ENCODE measurements around the gene DISC1. TPM values are rescaled to one million over a fixed set of nuclear protein-coding genes. Genes with fewer than 3 reads are reported as not detected.

DISC1 gene
- total RNA-seq, 1 experiment from 2014 or later = 13.5 TPM

GRCh38 chr1:231842441-231842840, 215.9 kb downstream of the DISC1 start:
- Histone ChIP-seq H3K4me1 (peaks cover 54% of the 10 kb centered on the region), H3K27me3 (replicated peaks; ENCODE audit: control insufficient read depth, insufficient read depth, low read length) (no peaks in the 10 kb centered on the region), H3K36me3 (ENCODE audit: control insufficient read depth, insufficient read depth, low read length) (no peaks in the 10 kb centered on the region), H3K9me3 (no peaks in the 10 kb centered on the region), H3K4me3 (ENCODE audit: low read depth, low read length) (no peak overlapping the region)
- DNase-seq = no peak
- ChIA-PET CTCF (no interaction called here), POLR2A (no interaction called here)
- TF ChIP-seq CTCF (IDR thresholded peaks at IDR 0.05; ENCODE audit: insufficient read depth in 1 of 2, low read depth in 1 of 2, low read length in 1 of 2, severe bottlenecking in 1 of 2, unreplicated experiment in 1 of 2) = no peak
- Mint-ChIP-seq H3K36me3 (ENCODE audit: insufficient read depth, unreplicated experiment) (peaks cover 6% of the 10 kb centered on the region), H3K27me3 (ENCODE audit: insufficient read depth, unreplicated experiment) (no peaks in the 10 kb centered on the region), H3K27ac (ENCODE audit: unreplicated experiment) (no peak overlapping the region), H3K9me3 (ENCODE audit: unreplicated experiment) (no peaks in the 10 kb centered on the region), H3K4me1 (ENCODE audit: low read depth, unreplicated experiment) (peaks cover 27% of the 10 kb centered on the region), H3K4me3 (ENCODE audit: unreplicated experiment) (no peak overlapping the region)
- intact Hi-C loops (cut with micrococcal nuclease; ENCODE audit: unreplicated experiment) = no loop called here
- no TSS peak for BruUV-seq (replicated peaks)

GRCh38 chr1:231844986-231845502, 218.5 kb downstream of the DISC1 start:
- ChIA-PET CTCF (interaction anchor here (0.7 kb wide), 1 partner anchor 53 kb away, joined by 3 read pairs; no protein-coding TSS in a partner anchor), POLR2A (no interaction called here)
- DNase-seq = no peak
- Histone ChIP-seq H3K4me1 (peaks cover 28% of the 10 kb centered on the region), H3K9me3 (no peaks in the 10 kb centered on the region), H3K4me3 (ENCODE audit: low read depth, low read length) (no peak overlapping the region), H3K27me3 (replicated peaks; ENCODE audit: control insufficient read depth, insufficient read depth, low read length) (no peaks in the 10 kb centered on the region), H3K36me3 (ENCODE audit: control insufficient read depth, insufficient read depth, low read length) (no peaks in the 10 kb centered on the region)
- no TSS peak for BruUV-seq (replicated peaks)
- Mint-ChIP-seq H3K36me3 (ENCODE audit: insufficient read depth, unreplicated experiment) (peaks cover 6% of the 10 kb centered on the region), H3K4me3 (ENCODE audit: unreplicated experiment) (no peak overlapping the region), H3K27me3 (ENCODE audit: insufficient read depth, unreplicated experiment) (no peaks in the 10 kb centered on the region), H3K9me3 (ENCODE audit: unreplicated experiment) (no peaks in the 10 kb centered on the region), H3K27ac (ENCODE audit: unreplicated experiment) (no peak overlapping the region), H3K4me1 (ENCODE audit: low read depth, unreplicated experiment) (peaks cover 16% of the 10 kb centered on the region)
- intact Hi-C loops (cut with micrococcal nuclease; ENCODE audit: unreplicated experiment) = no loop called here
- TF ChIP-seq CTCF (IDR thresholded peaks at IDR 0.05; ENCODE audit: insufficient read depth in 1 of 2, low read depth in 1 of 2, low read length in 1 of 2, severe bottlenecking in 1 of 2, unreplicated experiment in 1 of 2) = no peak

- ChIA-PET CTCF (no interaction called here), POLR2A (no interaction called here)
- Histone ChIP-seq H3K36me3 (ENCODE audit: control insufficient read depth, insufficient read depth, low read length) (no peaks in the 10 kb centered on the region), H3K4me1 (peaks cover 6% of the 10 kb centered on the region; the same call in 1 of the 2 replicates), H3K4me3 (ENCODE audit: low read depth, low read length) (no peak overlapping the region), H3K9me3 (no peaks in the 10 kb centered on the region), H3K27me3 (replicated peaks; ENCODE audit: control insufficient read depth, insufficient read depth, low read length) (no peaks in the 10 kb centered on the region)
- no peak for TF ChIP-seq CTCF (IDR thresholded peaks at IDR 0.05; ENCODE audit: insufficient read depth in 1 of 2, low read depth in 1 of 2, low read length in 1 of 2, severe bottlenecking in 1 of 2, unreplicated experiment in 1 of 2)
- H3K36me3 Mint-ChIP-seq (ENCODE audit: insufficient read depth, unreplicated experiment) = peaks cover 6% of the 10 kb centered on the region
- H3K4me1 Mint-ChIP-seq (ENCODE audit: low read depth, unreplicated experiment) = peaks cover 15% of the 10 kb centered on the region
- no peak for DNase-seq
- no peak overlapping the region for H3K27ac Mint-ChIP-seq (ENCODE audit: unreplicated experiment)
- no TSS peak for BruUV-seq (replicated peaks)
- H3K4me3 Mint-ChIP-seq (ENCODE audit: unreplicated experiment) = no peak overlapping the region
- no peaks in the 10 kb centered on the region for H3K27me3 Mint-ChIP-seq (ENCODE audit: insufficient read depth, unreplicated experiment)
- intact Hi-C loops (cut with micrococcal nuclease; ENCODE audit: unreplicated experiment) = no loop called here
- no peaks in the 10 kb centered on the region for H3K9me3 Mint-ChIP-seq (ENCODE audit: unreplicated experiment)
These were observed 221.2 kb downstream of the DISC1 start for GRCh38 chr1:231847612-231848397.

All from Caco-2 (cell line).